Natural killer cell (primary cell): ENCODE results near the gene MTFMT. TPM values are rescaled to one million over a fixed set of nuclear protein-coding genes. Genes with fewer than 3 reads are reported as not detected.

Experiments
- ATAC-seq, 3 donors: fragments of 150-1000 bp in 2 of 3; fragments of 200-7000 bp in 1 of 3; cut with Tn5 transposase; 1 replicate in 1 of 3; 2 replicates in 2 of 3; pipeline ENCODE4 v1.10.0; 2021; ENCODE audit warnings: mild to moderate bottlenecking in 2 of 3, moderate library complexity in 2 of 3
- DNase-seq, 2 donors: peaks; one replicate each; pipeline versions ENCODE4 v3.0.0 to v3.0.0-alpha.2; 2013 to 2021; ENCODE audit warnings: mixed read lengths in 1 of 2
- H3K27ac ChIP-seq: one replicate; pipeline ENCODE4 v1.5.1; 2013; ENCODE audit warnings: mild to moderate bottlenecking, low read length
- H3K27me3 ChIP-seq: one replicate; pipeline ENCODE4 v1.6.1; 2013; ENCODE audit warnings: low read length; ENCODE audit not compliant: control insufficient read depth, insufficient read depth
- H3K36me3 ChIP-seq: one replicate; pipeline ENCODE4 v1.6.1; 2013; ENCODE audit warnings: low read length; ENCODE audit not compliant: control insufficient read depth, insufficient read depth
- H3K4me1 ChIP-seq: one replicate; pipeline ENCODE4 v1.6.1; 2013; ENCODE audit warnings: low read length; ENCODE audit not compliant: control insufficient read depth, insufficient read depth
- H3K4me3 ChIP-seq: one replicate; pipeline ENCODE4 v1.5.1; 2013; ENCODE audit warnings: low read length
- H3K9me3 ChIP-seq: one replicate; pipeline ENCODE4 v1.6.1; 2013; ENCODE audit warnings: low read length; ENCODE audit not compliant: control insufficient read depth, insufficient read depth
- H3K27ac Mint-ChIP-seq, 2 donors: one replicate each; pipeline ENCODE4 v1.8.0; 2022; ENCODE audit warnings: mild to moderate bottlenecking in 2 of 2, mixed read lengths in 2 of 2, moderate library complexity in 1 of 2
- H3K27me3 Mint-ChIP-seq, 2 donors: one replicate each; pipeline ENCODE4 v1.8.0; 2022; ENCODE audit warnings: low read depth in 2 of 2, mixed read lengths in 2 of 2
- H3K36me3 Mint-ChIP-seq: one replicate; pipeline ENCODE4 v1.8.0; 2022; ENCODE audit warnings: mixed read lengths
- H3K4me1 Mint-ChIP-seq, 2 donors: one replicate each; pipeline ENCODE4 v1.8.0; 2022; ENCODE audit warnings: mixed read lengths in 2 of 2
- H3K4me3 Mint-ChIP-seq: one replicate; pipeline ENCODE4 v1.8.0; 2022; ENCODE audit warnings: mild to moderate bottlenecking, moderate library complexity, mixed read lengths
- H3K9me3 Mint-ChIP-seq, 2 donors: one replicate each; pipeline ENCODE4 v1.8.0; 2022; ENCODE audit warnings: mixed read lengths in 2 of 2
- CTCF ChIP-seq: fragments of 200-600 bp; IDR thresholded peaks from one replicate; pipeline ENCODE4 v1.8.0; 2022; ENCODE audit warnings: antibody characterized with exemption
- WGBS: methylation state at CpG from one replicate; pipeline ENCODE4 v1.1.7; 2013; ENCODE audit warnings: missing lambda C conversion rate; ENCODE audit not compliant: insufficient coverage; 5-methylcytosine and 5-hydroxymethylcytosine counted together
- intact Hi-C: fragments of 100-400 bp; cut with micrococcal nuclease; formaldehyde crosslinking; loops from one replicate; pipeline ENCODE4 v1.14.2; 2022
- total RNA-seq, 4 donors: library from RNA; stranded (reverse); fragments of 120-200 nt in 1 of 4; gene quantifications; one replicate each; pipeline versions ENCODE4 v1.2.3 to v1.2.4, GENCODE V29; 2013 to 2022

The MTFMT gene
- total RNA-seq, 3 donors from 2014 or later (not counting 1 experiment from before 2014, with no cell fraction given), result 9.3 to 13.6 (median 12.2) TPM

- H3K9me3 Mint-ChIP-seq, result no peaks in the 10 kb centered on the region
- no peaks in the 10 kb centered on the region for H3K4me1 Mint-ChIP-seq
Measured at GRCh38 chr15:65059931-65060596, 30.6 kb upstream of the MTFMT start.

GRCh38 chr15:65059369-65059750 is 29.9 kb upstream of the MTFMT start:
- Histone ChIP-seq H3K4me1 (no peaks in the 10 kb centered on the region), H3K27me3 (no peaks in the 10 kb centered on the region), H3K27ac (no peak overlapping the region), H3K36me3 (no peaks in the 10 kb centered on the region), H3K4me3 (no peak overlapping the region), H3K9me3 (no peaks in the 10 kb centered on the region)
- ATAC-seq (no peak), DNase-seq (no peak)
- Mint-ChIP-seq H3K36me3 (no peaks in the 10 kb centered on the region), H3K4me1 (no peaks in the 10 kb centered on the region), H3K4me3 (no peak overlapping the region), H3K9me3 (no peaks in the 10 kb centered on the region), H3K27me3 (peaks cover 3 to 10% of the 10 kb centered on the region in 2 donors), H3K27ac (no peak overlapping the region)
- TF ChIP-seq CTCF, result no peak
- intact Hi-C loops, result no loop called here
- 76% methylated on average over 3 of the region's 3 CpGs for WGBS

More at GRCh38 chr15:65059931-65060596, 30.6 kb upstream of the MTFMT start:
- no peaks in the 10 kb centered on the region for H3K36me3 Mint-ChIP-seq
- no peaks in the 10 kb centered on the region for H3K4me1 ChIP-seq
- ATAC-seq (no peak), DNase-seq (no peak)
- 81% methylated on average over 4 of the region's 4 CpGs for WGBS
- no peak overlapping the region for H3K4me3 Mint-ChIP-seq
- intact Hi-C loops, result no loop called here
- no peaks in the 10 kb centered on the region for H3K9me3 ChIP-seq
- H3K27ac Mint-ChIP-seq, result no peak overlapping the region
- H3K4me3 ChIP-seq, result no peak overlapping the region
- H3K27ac ChIP-seq, result no peak overlapping the region
- TF ChIP-seq CTCF, result no peak
- H3K27me3 Mint-ChIP-seq, result peaks cover 3 to 13% of the 10 kb centered on the region in 2 donors
- no peaks in the 10 kb centered on the region for H3K36me3 ChIP-seq
- H3K27me3 ChIP-seq, result no peaks in the 10 kb centered on the region

- H3K4me1 Mint-ChIP-seq, result no peaks in the 10 kb centered on the region
- H3K4me3 Mint-ChIP-seq, result no peak overlapping the region
- no peaks in the 10 kb centered on the region for H3K9me3 Mint-ChIP-seq
- no peak for DNase-seq
- Histone ChIP-seq H3K27me3 (no peaks in the 10 kb centered on the region), H3K27ac (no peak overlapping the region), H3K4me1 (no peaks in the 10 kb centered on the region), H3K4me3 (no peak overlapping the region), H3K9me3 (no peaks in the 10 kb centered on the region), H3K36me3 (no peaks in the 10 kb centered on the region)
- no peak overlapping the region for H3K27ac Mint-ChIP-seq
- intact Hi-C loops, result no loop called here
- no peak for TF ChIP-seq CTCF
- H3K27me3 Mint-ChIP-seq, result peaks cover 3 to 7% of the 10 kb centered on the region in 2 donors
- no peaks in the 10 kb centered on the region for H3K36me3 Mint-ChIP-seq
- 86% methylated on average over 10 of the region's 16 CpGs for WGBS
- no peak for ATAC-seq
Measured at GRCh38 chr15:65058394-65059368, 29.2 kb upstream of the MTFMT start.
